Suprapubic skin (tissue), 4 donors: ENCODE data around the gene GALNT13.

Experiments used
- POLR2A ChIP-seq, 2 donors: fragments of 450-650 bp; IDR thresholded peaks; one replicate each; pipeline ENCODE4 v1.6.1; 2017; ENCODE audit warnings: antibody characterized with exemption in 2 of 2, mild to moderate bottlenecking in 2 of 2, moderate library complexity in 2 of 2
- POLR2AphosphoS5 ChIP-seq, 3 donors: sonication (generic); formaldehyde crosslinking; IDR thresholded peaks; one replicate each; pipeline ENCODE4 v1.6.1; 2017; ENCODE audit warnings: antibody characterized with exemption in 3 of 3
- TF ChIP-seq, protein P1 (sequence below), 2 donors: fragments of 200-600 bp in 1 of 2; fragments of 450-650 bp in 1 of 2; sonication (generic) in 1 of 2; IDR thresholded peaks; one replicate each; pipeline ENCODE4 v1.5.1; 2016 to 2019; ENCODE audit warnings: antibody characterized with exemption in 2 of 2, mild to moderate bottlenecking in 1 of 2, moderate library complexity in 1 of 2

DNA sequence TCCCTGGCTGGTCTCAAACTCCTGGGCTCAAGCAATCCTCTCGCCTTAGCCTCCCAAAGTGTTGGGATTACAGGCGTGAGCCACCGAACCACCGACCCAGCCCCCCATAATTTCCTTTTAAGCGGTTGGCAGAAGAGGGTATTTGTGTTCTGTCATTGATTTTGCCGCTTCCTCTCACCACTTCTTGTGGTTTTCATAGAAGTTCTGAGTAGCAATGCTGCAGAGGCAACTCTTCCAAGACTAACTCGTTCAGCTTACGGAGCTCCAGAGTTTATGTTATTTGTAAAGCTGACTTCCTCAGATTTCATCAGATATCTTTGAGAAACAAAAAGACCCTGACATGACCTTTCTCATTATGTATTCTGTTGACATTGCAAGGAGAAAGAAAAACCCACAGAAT is 565.4 kb downstream of the GALNT13 start:
- TF ChIP-seq, protein P1, sequence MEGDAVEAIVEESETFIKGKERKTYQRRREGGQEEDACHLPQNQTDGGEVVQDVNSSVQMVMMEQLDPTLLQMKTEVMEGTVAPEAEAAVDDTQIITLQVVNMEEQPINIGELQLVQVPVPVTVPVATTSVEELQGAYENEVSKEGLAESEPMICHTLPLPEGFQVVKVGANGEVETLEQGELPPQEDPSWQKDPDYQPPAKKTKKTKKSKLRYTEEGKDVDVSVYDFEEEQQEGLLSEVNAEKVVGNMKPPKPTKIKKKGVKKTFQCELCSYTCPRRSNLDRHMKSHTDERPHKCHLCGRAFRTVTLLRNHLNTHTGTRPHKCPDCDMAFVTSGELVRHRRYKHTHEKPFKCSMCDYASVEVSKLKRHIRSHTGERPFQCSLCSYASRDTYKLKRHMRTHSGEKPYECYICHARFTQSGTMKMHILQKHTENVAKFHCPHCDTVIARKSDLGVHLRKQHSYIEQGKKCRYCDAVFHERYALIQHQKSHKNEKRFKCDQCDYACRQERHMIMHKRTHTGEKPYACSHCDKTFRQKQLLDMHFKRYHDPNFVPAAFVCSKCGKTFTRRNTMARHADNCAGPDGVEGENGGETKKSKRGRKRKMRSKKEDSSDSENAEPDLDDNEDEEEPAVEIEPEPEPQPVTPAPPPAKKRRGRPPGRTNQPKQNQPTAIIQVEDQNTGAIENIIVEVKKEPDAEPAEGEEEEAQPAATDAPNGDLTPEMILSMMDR (IDR thresholded peaks at IDR 0.05): no peak
- TF ChIP-seq POLR2A (IDR thresholded peaks at IDR 0.05) (no peak), POLR2AphosphoS5 (IDR thresholded peaks at IDR 0.05) (no peak)
